Loucy (cell line): ENCODE measurements around the gene RPL13.

Experiments
- CTCF ChIP-seq: fragments of 200-600 bp; sonication (generic); conservative IDR thresholded peaks from 2 replicates; pipeline ENCODE4 v1.5.1; 2014; ENCODE audit warnings: mild to moderate bottlenecking, antibody characterized with exemption, low read length
- EZH2phosphoT487 ChIP-seq: fragments of 200-600 bp; IDR thresholded peaks from 2 replicates; pipeline ENCODE4 v1.6.1; 2018; ENCODE audit warnings: antibody characterized with exemption, mild to moderate bottlenecking, moderate library complexity, borderline replicate concordance

GRCh38 chr16:89530401-89531381, 29.8 kb upstream of the RPL13 start:
- TF ChIP-seq CTCF, result no peak
- TF ChIP-seq EZH2phosphoT487, result no peak
